HG03095 (cell line): ENCODE measurements around the gene SCAND1.

Experiments used
- ATAC-seq: cut with Tn5 transposase; IDR thresholded peaks from one replicate; pipeline ENCODE4 v1.9.1; 2021; ENCODE audit warnings: moderate library complexity; ENCODE audit not compliant: unreplicated experiment

SCAND1 gene

DNA sequence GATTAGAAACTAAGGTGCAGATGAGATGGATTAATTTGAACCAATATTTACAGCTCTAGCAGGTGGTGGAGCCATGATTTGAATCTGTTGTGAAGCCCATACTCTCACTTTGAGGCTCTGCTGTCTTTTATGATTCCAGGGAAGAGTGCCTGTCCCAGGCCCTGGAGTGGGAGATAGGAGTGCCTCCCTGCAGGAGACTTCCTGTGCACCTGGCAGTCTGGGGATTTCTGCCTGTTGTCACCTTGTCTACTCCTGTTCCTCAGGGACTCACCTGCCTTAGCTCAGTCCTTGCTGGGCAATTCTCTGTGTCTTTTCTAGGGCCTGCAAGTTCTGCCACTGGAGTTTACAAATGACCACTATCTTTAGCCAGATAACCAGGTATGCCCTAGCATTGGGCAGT lies 46.3 kb downstream of the SCAND1 start:
- no peak for ATAC-seq

- ATAC-seq = no peak
Measured at GRCh38 chr20:35907017-35907701, 47.1 kb downstream of the SCAND1 start.

- no peak for ATAC-seq
Measured at GRCh38 chr20:35904982-35905663, 49.2 kb downstream of the SCAND1 start.

- ATAC-seq = no peak
Measured at GRCh38 chr20:35903843-35904242, 50.5 kb downstream of the SCAND1 start.
